Astrocyte of the cerebellum (primary cell): Measurements from ENCODE around the gene FANK1.

Experiments used
- DNase-seq: peaks from one replicate; pipeline ENCODE4 v3.0.0-alpha.2; 2011; ENCODE audit warnings: low read depth
- H3K4me3 ChIP-seq: 2 replicates; pipeline ENCODE4 v1.5.1; 2011; ENCODE audit warnings: mild to moderate bottlenecking, low read depth, low read length, moderate library complexity
- in situ Hi-C: cut with HindIII; loops from 2 replicates; pipeline ENCODE4 v1.10.0; 2017; ENCODE audit warnings: low sequenced_read_pairs
- TF ChIP-seq, protein P1 (sequence below): IDR thresholded peaks from 2 replicates; pipeline ENCODE4 v1.5.1; 2012; ENCODE audit warnings: low read length, low read depth, moderate library complexity, mild to moderate bottlenecking; ENCODE audit errors: missing control alignments

Gene FANK1

DNA sequence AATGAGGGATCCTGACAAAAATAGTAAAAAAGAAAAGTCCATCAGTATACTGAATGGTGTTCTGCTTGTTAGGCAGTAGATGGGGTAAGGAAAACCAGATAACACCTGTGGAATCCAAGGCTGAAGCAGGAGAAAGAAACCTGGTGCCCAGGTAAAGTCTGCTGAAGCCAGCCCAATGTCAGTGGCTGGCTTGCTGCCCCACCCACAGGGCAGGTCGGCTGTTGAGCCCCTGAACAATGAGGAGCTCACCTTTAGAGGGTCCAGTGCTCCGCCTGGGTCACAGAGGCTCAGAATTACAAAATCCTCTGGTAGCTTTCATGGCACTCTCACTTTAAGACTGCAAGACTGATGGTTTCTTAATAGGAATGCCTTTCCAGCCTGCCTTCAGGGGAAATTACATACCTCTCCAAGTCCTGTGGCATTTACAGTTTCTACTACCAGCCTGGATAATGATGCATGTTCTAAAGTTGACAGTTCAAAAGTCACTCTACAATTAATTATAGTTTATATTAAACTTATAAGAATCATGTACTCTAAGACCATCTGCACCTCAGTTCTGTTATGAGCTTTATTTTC lies 39.1 kb upstream of the FANK1 start:
- TF ChIP-seq, protein P1, sequence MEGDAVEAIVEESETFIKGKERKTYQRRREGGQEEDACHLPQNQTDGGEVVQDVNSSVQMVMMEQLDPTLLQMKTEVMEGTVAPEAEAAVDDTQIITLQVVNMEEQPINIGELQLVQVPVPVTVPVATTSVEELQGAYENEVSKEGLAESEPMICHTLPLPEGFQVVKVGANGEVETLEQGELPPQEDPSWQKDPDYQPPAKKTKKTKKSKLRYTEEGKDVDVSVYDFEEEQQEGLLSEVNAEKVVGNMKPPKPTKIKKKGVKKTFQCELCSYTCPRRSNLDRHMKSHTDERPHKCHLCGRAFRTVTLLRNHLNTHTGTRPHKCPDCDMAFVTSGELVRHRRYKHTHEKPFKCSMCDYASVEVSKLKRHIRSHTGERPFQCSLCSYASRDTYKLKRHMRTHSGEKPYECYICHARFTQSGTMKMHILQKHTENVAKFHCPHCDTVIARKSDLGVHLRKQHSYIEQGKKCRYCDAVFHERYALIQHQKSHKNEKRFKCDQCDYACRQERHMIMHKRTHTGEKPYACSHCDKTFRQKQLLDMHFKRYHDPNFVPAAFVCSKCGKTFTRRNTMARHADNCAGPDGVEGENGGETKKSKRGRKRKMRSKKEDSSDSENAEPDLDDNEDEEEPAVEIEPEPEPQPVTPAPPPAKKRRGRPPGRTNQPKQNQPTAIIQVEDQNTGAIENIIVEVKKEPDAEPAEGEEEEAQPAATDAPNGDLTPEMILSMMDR: no peak
- in situ Hi-C loops: no loop called here
- H3K4me3 ChIP-seq: no peak overlapping the region
- no peak for DNase-seq

DNA sequence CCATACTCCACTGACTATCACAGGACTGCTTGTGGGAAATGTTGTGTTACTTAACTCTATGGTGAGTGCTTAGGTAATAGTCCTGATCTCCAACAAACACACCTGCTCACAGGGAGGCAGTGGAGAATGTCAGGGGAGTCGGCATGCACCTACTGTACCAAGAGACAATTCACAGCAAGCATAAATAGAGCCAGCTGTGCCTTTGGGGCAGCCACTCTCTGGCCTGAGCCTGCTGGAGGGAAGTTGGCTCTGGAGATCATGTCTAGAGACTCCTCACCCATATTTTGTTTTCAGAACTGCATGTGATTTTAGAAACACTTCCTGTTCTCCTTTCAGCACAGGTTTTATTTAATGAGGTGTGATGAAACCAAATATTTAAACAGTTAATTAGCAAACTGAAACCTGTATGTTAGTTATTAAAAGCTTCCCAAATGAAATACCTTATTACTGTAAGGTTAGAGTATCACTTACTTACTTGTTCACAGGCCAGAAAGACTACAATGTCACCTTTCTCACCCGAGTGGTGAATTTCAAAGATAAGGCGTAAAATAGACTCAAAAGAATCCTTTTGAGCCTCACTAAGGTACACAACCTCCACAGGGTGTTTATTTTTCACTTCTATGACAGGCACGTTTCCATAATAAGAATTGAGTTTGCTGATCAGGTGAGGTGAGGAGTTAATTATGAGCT lies 37.1 kb upstream of the FANK1 start:
- in situ Hi-C loops: no loop called here
- H3K4me3 ChIP-seq: no peak overlapping the region
- TF ChIP-seq, protein P1: no peak
- DNase-seq: no peak

DNA sequence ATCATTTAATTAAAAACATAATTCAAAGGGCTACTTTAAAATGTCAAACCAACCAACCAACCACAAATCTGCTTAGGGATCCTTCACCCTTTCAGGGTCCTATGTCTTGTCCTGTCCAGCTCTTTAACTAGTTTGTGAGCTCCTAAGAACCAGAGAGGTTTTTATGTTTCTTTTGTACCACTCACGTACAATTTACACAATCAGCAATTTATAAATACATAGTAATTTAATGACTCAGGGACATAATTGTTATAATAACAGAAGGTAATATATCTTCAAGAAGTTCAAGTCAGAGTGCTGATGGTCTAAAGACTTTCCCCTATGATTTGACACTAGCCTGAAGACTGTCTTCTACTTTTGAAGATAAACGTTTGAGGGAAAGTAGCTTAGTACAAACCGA lies 31.2 kb upstream of the FANK1 start:
- TF ChIP-seq, protein P1: no peak
- in situ Hi-C loops: no loop called here
- H3K4me3 ChIP-seq: no peak overlapping the region
- no peak for DNase-seq

- no peak for DNase-seq
- in situ Hi-C loops: no loop called here
- TF ChIP-seq, protein P1: no peak
- H3K4me3 ChIP-seq: no peak overlapping the region
Measured at GRCh38 chr10:125866421-125867029, 29.8 kb upstream of the FANK1 start.

DNA sequence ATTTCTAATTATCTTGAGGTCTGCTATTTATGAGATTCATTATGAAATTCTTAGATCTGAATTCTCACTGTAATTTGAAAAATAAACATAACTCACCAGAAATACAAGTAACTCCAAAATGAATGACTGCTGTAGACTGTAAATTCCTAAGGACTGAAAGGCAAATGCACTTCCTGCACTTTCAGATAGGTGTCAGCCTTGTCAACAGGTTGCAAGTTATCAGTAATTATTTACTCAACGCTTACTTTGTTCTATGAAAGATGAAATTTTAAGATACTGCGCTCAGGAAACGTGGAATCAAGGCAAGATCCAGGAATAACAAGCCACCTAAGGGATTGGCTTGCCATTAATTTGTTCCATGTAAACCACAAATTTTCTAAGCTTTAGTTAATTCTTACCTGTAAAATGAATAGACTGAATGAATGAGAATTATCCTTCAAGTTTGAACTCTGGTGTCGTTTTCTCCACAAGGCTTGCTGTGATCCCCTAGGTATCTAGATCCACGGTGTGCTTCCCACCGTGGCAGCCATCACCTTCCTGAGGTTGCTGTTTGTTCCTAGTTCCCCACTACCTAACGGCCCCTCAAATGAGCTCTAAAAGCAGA lies 27.9 kb upstream of the FANK1 start:
- DNase-seq: peak; percentile 51
- in situ Hi-C loops: no loop called here
- no peak overlapping the region for H3K4me3 ChIP-seq
- TF ChIP-seq, protein P1: peak; percentile 84

DNA sequence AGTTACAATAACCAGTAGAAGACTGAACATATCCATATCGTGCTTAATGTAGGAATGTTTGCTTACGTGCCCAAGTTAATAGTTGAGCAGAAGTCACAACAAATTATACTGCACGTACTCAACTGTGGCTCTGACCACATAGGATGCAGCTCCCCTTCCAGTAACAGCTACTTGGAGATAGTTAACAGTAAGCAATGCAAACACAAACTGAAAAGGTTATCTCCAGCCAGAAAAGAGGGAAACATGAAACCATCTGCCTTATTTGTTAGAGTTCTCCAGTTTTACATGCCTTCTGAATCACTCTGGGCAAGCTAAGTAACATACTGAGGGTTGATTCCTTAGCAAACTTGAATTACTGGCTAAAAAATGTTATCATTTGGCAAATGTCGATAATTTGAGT lies 25.0 kb upstream of the FANK1 start:
- H3K4me3 ChIP-seq: no peak overlapping the region
- DNase-seq: no peak
- TF ChIP-seq, protein P1: no peak
- in situ Hi-C loops: loop anchor here (5.0 kb wide), 1 partner anchor 66 kb away; no protein-coding TSS in a partner anchor
